Kidney epithelial cell (primary cell): Measurements from ENCODE around the gene SPHKAP. TPM values are rescaled to one million over a fixed set of nuclear protein-coding genes. Genes with fewer than 3 reads are reported as not detected.

Experiments used
- DNase-seq: peaks from one replicate; pipeline ENCODE4 v3.0.0-alpha.2; 2010; ENCODE audit warnings: low read depth
- H3K27me3 ChIP-seq: 2 replicates; pipeline ENCODE4 v1.6.0; 2011; ENCODE audit warnings: low read length; ENCODE audit not compliant: control insufficient read depth, insufficient read depth
- H3K36me3 ChIP-seq: 2 replicates; pipeline ENCODE4 v1.5.1; 2011; ENCODE audit warnings: low read length; ENCODE audit not compliant: control insufficient read depth, insufficient read depth
- H3K4me3 ChIP-seq: 2 replicates; pipeline ENCODE4 v1.5.1; 2011; ENCODE audit warnings: low read depth, mild to moderate bottlenecking, control low read depth, low read length
- CTCF ChIP-seq: IDR thresholded peaks from 2 replicates; pipeline ENCODE4 v1.5.1; 2011; ENCODE audit warnings: mild to moderate bottlenecking, moderate library complexity, low read length, control low read depth, inconsistent platforms; ENCODE audit not compliant: insufficient read depth, poor library complexity, severe bottlenecking
- total RNA-seq: library from RNA; depleted of rRNA; stranded (reverse); fragments of >200 nt; gene quantifications from 2 replicates; pipeline ENCODE4 v1.2.3, GENCODE V29; 2015

The SPHKAP gene
- total RNA-seq, 1 donor from 2014 or later, result 0.17 TPM

GRCh38 chr2:228067309-228067708 is 114.2 kb downstream of the SPHKAP start:
- no peak for DNase-seq
- Histone ChIP-seq H3K4me3 (no peak overlapping the region), H3K27me3 (no peaks in the 10 kb centered on the region), H3K36me3 (no peaks in the 10 kb centered on the region)
- no peak for TF ChIP-seq CTCF

- TF ChIP-seq CTCF, result no peak
- no peaks in the 10 kb centered on the region for H3K27me3 ChIP-seq
- DNase-seq, result no peak
- no peaks in the 10 kb centered on the region for H3K36me3 ChIP-seq
- no peak overlapping the region for H3K4me3 ChIP-seq
These were observed 115.2 kb downstream of the SPHKAP start for GRCh38 chr2:228066126-228066798.

- no peak for DNase-seq
- H3K4me3 ChIP-seq, result no peak overlapping the region
- no peaks in the 10 kb centered on the region for H3K27me3 ChIP-seq
- no peaks in the 10 kb centered on the region for H3K36me3 ChIP-seq
- no peak for TF ChIP-seq CTCF
These were observed 115.8 kb downstream of the SPHKAP start for GRCh38 chr2:228065686-228066085.

GRCh38 chr2:228064796-228065315 is 116.6 kb downstream of the SPHKAP start:
- no peak for DNase-seq
- no peak for TF ChIP-seq CTCF
- Histone ChIP-seq H3K27me3 (no peaks in the 10 kb centered on the region), H3K4me3 (no peak overlapping the region), H3K36me3 (no peaks in the 10 kb centered on the region)

- TF ChIP-seq CTCF, result no peak
- no peak for DNase-seq
These were observed 117.5 kb downstream of the SPHKAP start for GRCh38 chr2:228064024-228064423.

GRCh38 chr2:228063558-228063957 is 117.9 kb downstream of the SPHKAP start:
- H3K27me3 ChIP-seq, result no peaks in the 10 kb centered on the region

More at GRCh38 chr2:228064024-228064423, 117.5 kb downstream of the SPHKAP start:
- H3K36me3 ChIP-seq, result no peaks in the 10 kb centered on the region
- H3K4me3 ChIP-seq, result no peak overlapping the region
- H3K27me3 ChIP-seq, result no peaks in the 10 kb centered on the region

More at GRCh38 chr2:228063558-228063957, 117.9 kb downstream of the SPHKAP start:
- no peak overlapping the region for H3K4me3 ChIP-seq
- no peaks in the 10 kb centered on the region for H3K36me3 ChIP-seq
- TF ChIP-seq CTCF, result no peak
- DNase-seq, result no peak
